GM12878 (cell line): Measurements from ENCODE around the gene SNX33. TPM values are rescaled to one million over a fixed set of nuclear protein-coding genes. Genes with fewer than 3 reads are reported as not detected.

Source experiments
- ATAC-seq: fragments of 200-7000 bp; cut with Tn5 transposase; 3 replicates; pipeline ENCODE4 v1.9.1; 2020; ENCODE audit warnings: mild to moderate bottlenecking, moderate library complexity
- BruUV-seq: library from RNA; stranded (reverse); fragments of 400-500 nt; replicated peaks from 2 replicates; lab custom pipeline; 2021; lab: Mats Ljungman, UMichigan
- CTCF ChIA-PET: fragments of 300-600 bp; sonication (Branson Sonifier 250); formaldehyde crosslinking; extraction: SDS; loops from one replicate; lab custom pipeline; 2021; ENCODE audit warnings: inconsistent platforms; lab: Yijun Ruan, JAX
- POLR2A ChIA-PET: fragments of 350-600 bp; formaldehyde crosslinking; extraction: SDS; loops from one replicate; lab custom pipeline; 2021; ENCODE audit warnings: inconsistent platforms; lab: Charles Lee
- RAD21 ChIA-PET: fragments of 300-600 bp; sonication (Branson Sonifier 250); formaldehyde crosslinking; loops from one replicate; lab custom pipeline; 2023; ENCODE audit warnings: antibody characterized with exemption; ENCODE audit not compliant: unreplicated experiment; lab: Charles Lee
- SMC1A ChIA-PET: fragments of 300-600 bp; sonication (Branson Sonifier 250); formaldehyde crosslinking; loops from one replicate; lab custom pipeline; 2023; ENCODE audit not compliant: unreplicated experiment, uncharacterized antibody; lab: Charles Lee
- DNase-seq: peaks from one replicate; pipeline ENCODE4 v3.0.0-alpha.2; 2011; ENCODE audit warnings: low read depth, low spot score
- FAIRE-seq: peaks from 3 replicates; lab custom pipeline; 2011; peaks lifted over from hg19 to GRCh38; lab: Jason Lieb, UNC
- H2AFZ ChIP-seq: 2 replicates; pipeline ENCODE4 v1.6.0; 2011; ENCODE audit warnings: low read depth, low read length, control low read depth; ENCODE audit not compliant: control insufficient read depth
- H3K27ac ChIP-seq: 2 replicates; pipeline ENCODE4 v1.5.1; 2011; ENCODE audit warnings: control low read depth; ENCODE audit not compliant: control insufficient read depth, insufficient read depth
- H3K27me3 ChIP-seq, 2 experiments: replicated peaks in 1 of 2; 2 replicates each; pipeline versions ENCODE4 v1.6.0 to v1.6.1; 2011; ENCODE audit warnings: low read length in 1 of 2; ENCODE audit not compliant: control insufficient read depth in 2 of 2, insufficient read depth in 2 of 2
- H3K36me3 ChIP-seq, 2 experiments: 2 replicates each; pipeline ENCODE4 v1.5.1; 2011; ENCODE audit warnings: low read length in 1 of 2; ENCODE audit not compliant: control insufficient read depth in 2 of 2, insufficient read depth in 2 of 2
- H3K4me1 ChIP-seq: 2 replicates; pipeline ENCODE4 v1.6.1; 2011; ENCODE audit warnings: mild to moderate bottlenecking, low read length, moderate library complexity, mixed read lengths; ENCODE audit not compliant: control insufficient read depth, insufficient read depth
- H3K4me2 ChIP-seq: 2 replicates; pipeline ENCODE4 v1.6.0; 2011; ENCODE audit warnings: control low read depth; ENCODE audit not compliant: control insufficient read depth, insufficient read depth
- H3K4me3 ChIP-seq: fragments of 200-600 bp; sonication (generic); 2 replicates; pipeline ENCODE4 v1.5.1; 2016
- H3K79me2 ChIP-seq: 2 replicates; pipeline ENCODE4 v1.6.0; 2011; ENCODE audit warnings: low read length; ENCODE audit not compliant: control insufficient read depth, insufficient read depth
- H3K9ac ChIP-seq: 2 replicates; pipeline ENCODE4 v1.8.0; 2011; ENCODE audit warnings: low read length, control low read depth, mixed read lengths; ENCODE audit not compliant: control insufficient read depth, insufficient read depth
- H3K9me3 ChIP-seq: replicated peaks from 3 replicates; pipeline ENCODE4 v1.5.1; 2011; ENCODE audit warnings: mild to moderate bottlenecking, low read length; ENCODE audit not compliant: control insufficient read depth, insufficient read depth
- H4K20me1 ChIP-seq: 2 replicates; pipeline ENCODE4 v1.6.0; 2011; ENCODE audit not compliant: control insufficient read depth, insufficient read depth
- CEBPB ChIP-seq, 2 experiments: fragments of 150-350 bp in 1 of 2; IDR thresholded peaks; 2 replicates each; pipeline ENCODE4 v1.6.1; 2012 to 2014; ENCODE audit warnings: low read depth in 2 of 2, low read length in 2 of 2, borderline replicate concordance in 1 of 2, inconsistent platforms in 1 of 2
- CREB1 ChIP-seq: IDR thresholded peaks from 2 replicates; pipeline ENCODE4 v1.6.1; 2012; ENCODE audit warnings: low read depth, mild to moderate bottlenecking, inconsistent platforms
- EGR1 ChIP-seq, 2 experiments: IDR thresholded peaks; 1 replicate in 1 of 2; 2 replicates in 1 of 2; pipeline ENCODE4 v1.6.1; 2011 to 2012; ENCODE audit warnings: low read depth in 2 of 2, low read length in 2 of 2, borderline replicate concordance in 1 of 2, mild to moderate bottlenecking in 1 of 2, moderate library complexity in 1 of 2
- SUPT20H ChIP-seq: IDR thresholded peaks from 2 replicates; pipeline ENCODE4 v1.6.1; 2011; ENCODE audit warnings: low read depth, mild to moderate bottlenecking, low read length, moderate library complexity, borderline replicate concordance; ENCODE audit not compliant: control insufficient read depth
- WRNIP1 ChIP-seq: IDR thresholded peaks from 2 replicates; pipeline ENCODE4 v1.6.1; 2011; ENCODE audit warnings: low read depth, low read length, improper control_type of control experiment, borderline replicate concordance
- WGBS: methylation state at CpG from one replicate; pipeline ENCODE4 v1.1.6; 2016; ENCODE audit warnings: low lambda C conversion rate; ENCODE audit not compliant: insufficient replicate concordance, insufficient coverage; ENCODE audit errors: missing lambda C conversion rate; 5-methylcytosine and 5-hydroxymethylcytosine counted together
- in situ Hi-C: fragments of 300-500 bp; cut with MboI; formaldehyde crosslinking; loops from 9 replicates; pipeline ENCODE4 v1.14.3; 2018; ENCODE audit warnings: mixed read lengths
- intact Hi-C: fragments of 100-400 bp; cut with micrococcal nuclease; formaldehyde crosslinking; loops from one replicate; pipeline ENCODE4 v1.14.2; 2022; ENCODE audit not compliant: unreplicated experiment
- polyA plus RNA-seq, 11 experiments: library from polyadenylated mRNA; depleted of rRNA in 4 of 11; unstranded in 6 of 11; stranded (reverse) in 5 of 11; fragments of >200 nt; fragmentation: Nextera tagmentation in 4 of 11; fragmentation: Illumina TruSeq in 1 of 11; extraction: Ambion mirVana in 4 of 11; extraction: Trizol in 1 of 11; gene quantifications; 1 replicate in 1 of 11; 2 replicates in 10 of 11; pipeline versions ENCODE4 v1.2.1 to v1.2.3, GENCODE V29; 2011 to 2016; ENCODE audit warnings: inconsistent platforms in 2 of 11, missing spikeins in 2 of 11, low read depth in 1 of 11
- total RNA-seq, 4 experiments: library from RNA; depleted of rRNA in 3 of 4; stranded (reverse); fragments of >200 nt in 3 of 4; fragmentation: Illumina TruSeq in 1 of 4; extraction: Trizol in 1 of 4; gene quantifications; 2 replicates each; pipeline versions ENCODE4 v1.2.1 to v1.2.3, GENCODE V29; 2013 to 2021
- TF ChIP-seq, protein P1 (sequence below): fragments of 450-650 bp; IDR thresholded peaks from 2 replicates; pipeline ENCODE4 v1.6.1; 2017; ENCODE audit warnings: borderline replicate concordance

The SNX33 gene
- total and polyA plus RNA-seq, 10 of the 15 experiments (the other 5 are each of a cell fraction or from before 2014, with no cell fraction given) = 0.13 to 1.9 (median 0.55) TPM

DNA sequence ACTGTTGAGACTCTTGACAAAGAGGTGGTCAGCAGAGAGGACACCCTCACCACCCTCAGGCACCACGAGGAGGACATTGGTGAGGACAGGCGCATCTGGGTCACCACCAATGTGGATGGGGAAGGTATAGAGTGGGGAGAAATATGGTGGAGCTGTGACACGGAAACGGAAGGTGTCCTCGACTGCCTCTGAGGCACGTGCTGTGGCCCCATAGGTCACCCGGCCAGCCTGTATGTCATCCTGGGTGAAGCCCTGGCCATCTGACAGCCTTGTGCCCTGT is 40.5 kb downstream of the SNX33 start:
- Histone ChIP-seq H3K4me1 (peaks cover under 1% of the 10 kb centered on the region; the same call in 1 of the 2 replicates), H3K9ac (no peak overlapping the region), H3K4me2 (no peak overlapping the region), H4K20me1 (no peaks in the 10 kb centered on the region), H3K9me3 (no peaks in the 10 kb centered on the region), H3K27ac (no peak overlapping the region), H3K4me3 (no peak overlapping the region), H2AFZ (no peak overlapping the region), H3K27me3 (no peaks in the 10 kb centered on the region), H3K36me3 (no peaks in the 10 kb centered on the region), H3K79me2 (no peaks in the 10 kb centered on the region)
- ChIA-PET SMC1A (no interaction called here), CTCF (interaction anchor here (4.7 to 5.4 kb wide), 2 partner anchors 33 to 37 kb away, joined by 37 to 42 read pairs; a partner anchor contains a TSS), RAD21 (no interaction called here), POLR2A (no interaction called here)
- ATAC-seq (no peak), DNase-seq (no peak), FAIRE-seq (no peak)
- in situ Hi-C loops (loop anchor here (5.0 kb wide), 1 partner anchor 114 kb away; no protein-coding TSS in a partner anchor), intact Hi-C loops (loop anchor here (5.0 kb wide), 1 partner anchor 44 kb away; no protein-coding TSS in a partner anchor)
- BruUV-seq = no TSS peak
- TF ChIP-seq WRNIP1 = no peak
- TF ChIP-seq EGR1 (IDR thresholded peaks at IDR 0.05; ENCODE audit: borderline replicate concordance in 1 of 2, low read depth in 2 of 2, low read length in 2 of 2) = no peak
- TF ChIP-seq CREB1 = no peak
- TF ChIP-seq SUPT20H = no peak
- no peak for TF ChIP-seq CEBPB (IDR thresholded peaks at IDR 0.05; ENCODE audit: borderline replicate concordance in 1 of 2, low read depth in 2 of 2, low read length in 2 of 2)
- TF ChIP-seq, protein P1, sequence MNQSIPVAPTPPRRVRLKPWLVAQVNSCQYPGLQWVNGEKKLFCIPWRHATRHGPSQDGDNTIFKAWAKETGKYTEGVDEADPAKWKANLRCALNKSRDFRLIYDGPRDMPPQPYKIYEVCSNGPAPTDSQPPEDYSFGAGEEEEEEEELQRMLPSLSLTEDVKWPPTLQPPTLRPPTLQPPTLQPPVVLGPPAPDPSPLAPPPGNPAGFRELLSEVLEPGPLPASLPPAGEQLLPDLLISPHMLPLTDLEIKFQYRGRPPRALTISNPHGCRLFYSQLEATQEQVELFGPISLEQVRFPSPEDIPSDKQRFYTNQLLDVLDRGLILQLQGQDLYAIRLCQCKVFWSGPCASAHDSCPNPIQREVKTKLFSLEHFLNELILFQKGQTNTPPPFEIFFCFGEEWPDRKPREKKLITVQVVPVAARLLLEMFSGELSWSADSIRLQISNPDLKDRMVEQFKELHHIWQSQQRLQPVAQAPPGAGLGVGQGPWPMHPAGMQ = no peak
- 37% methylated on average over 7 of the region's 7 CpGs for WGBS
